DMS 273 (cell line): Measurements from ENCODE around the gene MGST3.
A peak's percentile ranks its signal among the peaks of the same experiment; 100 is the strongest.
"Not testable (repeated sequence)": the region's sequence is repeated elsewhere in the genome, so short reads cannot be mapped to it uniquely, and the experiment has no call there.

Source experiments
- DNase-seq: peaks from one replicate; lab custom pipeline; 2025; ENCODE audit not compliant: unreplicated experiment; lab: John Stamatoyannopoulos, UW

Gene MGST3

GRCh38 chr1:165650981-165651625 is 20.1 kb downstream of the MGST3 start:
- no peak for DNase-seq

DNA sequence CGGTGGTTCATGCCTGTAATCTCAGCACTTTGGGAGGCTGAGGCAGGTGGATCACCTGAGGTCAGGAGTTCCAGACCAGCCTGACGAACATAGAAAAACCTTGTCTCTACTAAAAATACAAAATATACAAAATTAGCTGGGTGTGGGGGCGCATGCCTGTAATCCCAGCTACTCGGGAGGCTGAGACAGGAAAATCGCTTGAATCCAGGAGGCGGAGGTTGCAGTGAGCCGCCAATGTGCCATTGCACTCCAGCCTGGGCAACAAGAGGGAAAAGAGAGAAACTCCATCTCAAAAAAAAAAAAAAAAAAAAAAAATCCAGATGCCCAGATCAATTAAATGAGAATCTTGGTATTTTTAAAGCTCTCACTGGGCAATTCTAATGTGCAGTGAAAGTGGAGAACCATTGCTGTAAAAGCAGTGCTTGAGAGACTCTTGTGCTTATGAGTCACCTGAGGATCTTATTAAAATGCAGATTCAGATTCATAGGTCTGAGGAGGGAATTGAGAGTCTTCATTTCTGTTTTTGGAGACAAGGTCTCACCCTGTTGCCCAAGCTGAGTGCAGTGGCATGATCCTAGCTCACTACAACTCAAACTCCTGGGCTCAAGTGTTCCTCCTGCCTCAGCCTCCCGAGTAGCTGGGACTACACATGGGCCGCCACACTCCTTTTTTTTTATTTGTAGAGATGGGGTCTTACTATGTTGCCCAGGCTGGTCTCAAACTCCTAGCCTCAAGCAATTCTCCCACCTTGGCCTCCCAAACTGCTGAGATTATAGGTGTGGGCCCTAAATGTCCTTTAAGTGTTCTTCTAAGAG is 27.9 kb downstream of the MGST3 start:
- DNase-seq, result not testable (repeated sequence)

DNA sequence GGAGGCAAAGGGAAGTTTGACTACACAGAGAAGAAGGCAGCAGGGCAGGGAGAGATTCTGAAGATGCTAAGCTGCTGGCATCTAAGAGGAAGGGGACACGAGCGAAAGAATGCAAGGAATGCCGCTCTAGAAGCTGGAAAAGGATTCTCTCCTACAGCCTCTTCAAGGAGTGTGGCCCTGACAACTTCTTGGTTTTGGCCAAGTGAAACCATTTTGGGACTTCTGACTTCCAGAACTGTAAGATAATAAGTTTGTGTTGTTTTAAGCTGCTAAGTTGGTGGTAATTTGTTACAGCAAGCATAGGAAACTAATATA is 28.5 kb downstream of the MGST3 start:
- no peak for DNase-seq

DNA sequence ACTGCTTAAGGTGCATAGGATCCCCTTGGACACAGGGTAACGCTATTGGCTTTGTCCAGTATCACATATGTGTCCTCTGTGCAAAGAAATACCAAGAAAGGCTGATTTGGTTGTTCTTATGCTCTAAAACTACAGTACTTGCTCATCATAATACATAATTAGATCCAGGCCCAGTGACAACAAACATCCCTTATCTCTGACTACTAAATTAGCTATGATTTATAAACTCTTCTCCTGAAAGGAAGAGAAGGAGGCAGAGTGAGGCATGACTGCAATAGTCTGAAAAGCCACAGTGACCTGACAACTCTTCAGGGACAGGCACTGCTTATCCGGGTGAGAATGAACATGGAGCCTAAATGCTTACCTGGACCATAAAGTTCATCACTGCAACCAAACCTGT is 30.7 kb downstream of the MGST3 start:
- DNase-seq, result no peak

GRCh38 chr1:165662186-165662585 is 31.2 kb downstream of the MGST3 start:
- no peak for DNase-seq

- no peak for DNase-seq
Observed at GRCh38 chr1:165666152-165666825, 35.3 kb downstream of the MGST3 start.

DNA sequence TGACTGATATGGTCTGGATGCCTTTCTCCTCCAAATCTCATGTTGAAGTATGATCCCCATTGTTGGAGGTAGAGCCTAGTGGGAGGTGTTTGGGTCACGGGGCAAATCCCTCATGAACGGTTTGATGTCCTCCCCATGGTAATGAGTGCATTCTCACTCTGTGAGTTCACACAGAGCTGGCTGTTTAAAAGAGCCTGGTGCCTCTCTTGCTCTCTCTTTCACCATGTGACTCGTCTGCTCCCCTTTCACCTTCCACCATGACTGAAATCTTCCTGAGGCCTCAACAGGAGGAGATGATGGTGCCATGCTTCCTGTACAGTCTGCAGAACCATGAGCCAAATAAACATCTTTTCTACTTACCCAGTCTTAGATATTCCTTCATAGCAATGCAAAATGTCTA is 37.1 kb downstream of the MGST3 start:
- DNase-seq, result no peak

DNA sequence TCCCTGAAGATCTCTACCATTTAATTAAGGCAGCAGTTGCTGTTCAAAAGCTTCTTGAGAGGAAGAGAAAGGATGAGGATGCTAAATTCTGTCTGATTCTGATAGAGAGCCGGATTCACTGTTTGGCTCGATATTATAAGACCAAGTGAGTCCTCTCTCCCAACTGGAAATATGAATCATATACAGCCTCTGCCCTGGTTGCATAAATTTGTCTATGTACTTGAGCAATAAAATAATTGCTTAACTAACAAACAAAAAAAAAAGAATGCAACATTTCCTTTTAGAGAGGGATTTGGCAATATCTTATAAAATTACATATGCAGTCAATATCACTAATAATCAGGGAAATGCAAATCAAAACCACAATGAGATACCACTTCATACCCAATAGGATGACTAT is 40.5 kb downstream of the MGST3 start:
- no peak for DNase-seq

GRCh38 chr1:165674599-165674998 is 43.6 kb downstream of the MGST3 start:
- no peak for DNase-seq

DNA sequence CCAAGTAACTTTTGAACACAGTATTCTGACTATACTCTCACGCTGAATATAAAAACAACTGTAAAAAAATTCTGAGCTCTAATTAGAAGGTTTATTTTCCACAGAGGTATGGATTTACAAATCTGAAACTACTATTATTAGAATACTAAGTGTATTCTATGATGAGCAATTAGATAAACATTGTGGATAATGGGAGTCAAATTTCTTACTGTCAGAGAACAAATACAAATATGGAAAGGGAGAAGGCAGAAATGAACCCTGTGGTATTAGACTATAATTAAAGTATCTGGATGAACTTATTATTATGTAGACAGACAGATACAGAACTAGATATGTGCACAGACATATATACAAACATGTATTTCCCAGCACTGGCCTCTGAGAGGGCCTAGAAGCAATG is 44.8 kb downstream of the MGST3 start:
- no peak for DNase-seq

- no peak for DNase-seq
Observed at GRCh38 chr1:165678509-165678908, 47.5 kb downstream of the MGST3 start.

DNA sequence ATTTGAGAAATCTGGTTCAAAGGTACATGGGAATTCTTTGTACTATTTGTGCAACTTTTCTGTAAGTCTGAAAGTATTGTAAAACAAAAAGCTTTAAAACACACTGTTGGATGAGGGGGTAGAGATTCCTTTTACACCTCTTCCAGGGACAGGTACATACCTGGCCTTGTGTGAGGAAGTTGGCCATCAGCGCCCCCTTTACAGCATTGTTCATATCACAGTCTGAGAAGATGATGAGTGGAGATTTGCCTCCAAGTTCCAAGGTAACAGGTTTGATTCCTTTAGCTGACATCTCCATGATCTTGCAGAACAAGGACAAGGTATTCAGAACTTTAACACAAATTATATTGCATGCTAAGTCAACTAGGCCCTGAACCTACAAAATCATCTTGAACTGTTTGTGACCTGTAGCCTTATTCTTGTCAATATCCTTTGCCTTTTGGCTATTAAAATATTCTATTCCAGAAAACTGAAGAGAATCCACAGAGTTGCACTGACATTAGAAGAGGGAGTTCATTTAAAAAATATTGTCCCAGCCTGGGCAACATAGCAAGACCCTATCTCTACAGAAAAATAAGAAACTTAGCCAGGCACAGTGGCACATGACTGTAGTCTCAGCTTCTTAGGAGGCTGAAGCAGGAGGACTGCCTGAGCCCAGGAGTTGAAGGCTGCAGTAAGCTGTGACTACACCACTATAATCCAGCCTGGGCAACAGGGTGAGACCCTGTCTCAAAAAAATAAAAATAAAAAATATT is 48.4 kb downstream of the MGST3 start:
- DNase-seq, result no peak

GRCh38 chr1:165680303-165680702 is 49.3 kb downstream of the MGST3 start:
- no peak for DNase-seq

GRCh38 chr1:165680773-165681172 is 49.7 kb downstream of the MGST3 start:
- not testable (repeated sequence) for DNase-seq

DNA sequence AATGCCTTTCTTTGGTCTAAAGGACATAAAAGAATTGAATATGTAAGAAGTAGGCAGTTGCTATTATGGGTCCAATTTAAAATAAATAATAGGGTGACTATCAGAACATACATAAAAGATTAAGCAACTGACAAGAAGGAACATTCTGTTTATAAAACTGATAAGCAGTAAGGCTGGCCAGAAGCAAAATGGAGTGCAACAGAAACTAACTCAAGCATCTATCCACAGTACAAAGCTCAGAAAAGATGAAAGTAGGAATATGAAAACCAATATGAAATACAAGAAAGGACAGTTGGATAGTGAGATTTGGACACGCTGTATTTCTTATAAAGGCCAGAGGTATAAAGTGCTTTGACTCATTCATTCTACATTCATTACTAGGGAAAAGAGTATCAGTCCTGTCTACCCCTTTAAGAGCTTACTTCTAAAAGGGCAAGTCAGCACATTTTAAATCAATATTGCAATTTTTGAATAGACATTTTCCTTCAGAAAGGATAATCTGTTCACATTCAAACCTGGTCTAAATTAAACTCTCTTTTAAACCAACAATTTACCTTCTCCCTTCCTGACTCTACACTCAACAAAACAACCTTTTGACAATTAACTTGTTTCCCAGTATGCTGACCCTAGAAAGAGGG is 52.9 kb downstream of the MGST3 start:
- no peak for DNase-seq

DNA sequence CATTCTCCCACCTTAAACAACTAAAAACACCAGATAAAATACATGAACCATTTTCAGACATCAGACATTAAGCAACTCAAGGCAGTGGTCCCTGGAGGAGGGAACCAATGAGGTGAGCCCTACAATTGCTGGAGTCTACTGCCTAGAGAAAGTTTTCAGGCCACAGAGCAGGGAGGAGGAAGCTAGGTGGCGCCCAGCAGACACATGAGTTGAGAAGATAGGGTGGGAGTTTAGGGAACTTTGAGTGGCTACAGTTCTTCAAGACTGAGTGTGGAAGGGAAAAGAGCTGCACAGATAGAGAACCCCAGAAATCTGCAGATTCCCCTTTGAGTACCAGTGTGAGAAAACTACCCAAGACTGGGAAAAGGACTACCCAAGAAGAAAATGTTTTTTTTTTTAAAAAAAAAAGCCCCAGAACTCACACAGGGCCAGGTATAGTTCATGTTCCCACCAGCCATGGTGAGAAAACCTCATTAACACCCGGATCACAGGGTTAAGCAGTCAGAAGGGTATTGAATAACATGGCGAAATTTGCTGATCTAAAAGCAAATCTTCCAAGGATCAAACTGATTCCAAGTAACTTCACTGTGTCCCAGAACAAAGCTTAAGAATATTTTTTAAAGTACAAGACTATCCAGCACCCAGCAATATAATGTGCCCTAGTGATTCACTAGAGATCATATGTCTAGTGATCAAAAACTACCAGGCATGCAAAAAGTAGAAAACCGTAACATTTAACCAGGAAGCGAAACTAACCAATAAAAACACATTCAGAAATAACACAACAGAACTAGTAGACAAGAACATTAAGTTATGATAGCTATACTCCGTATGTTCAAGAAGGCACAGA is 55.3 kb downstream of the MGST3 start:
- DNase-seq, result no peak

GRCh38 chr1:165686971-165687433 is 56.0 kb downstream of the MGST3 start:
- DNase-seq, result no peak

DNA sequence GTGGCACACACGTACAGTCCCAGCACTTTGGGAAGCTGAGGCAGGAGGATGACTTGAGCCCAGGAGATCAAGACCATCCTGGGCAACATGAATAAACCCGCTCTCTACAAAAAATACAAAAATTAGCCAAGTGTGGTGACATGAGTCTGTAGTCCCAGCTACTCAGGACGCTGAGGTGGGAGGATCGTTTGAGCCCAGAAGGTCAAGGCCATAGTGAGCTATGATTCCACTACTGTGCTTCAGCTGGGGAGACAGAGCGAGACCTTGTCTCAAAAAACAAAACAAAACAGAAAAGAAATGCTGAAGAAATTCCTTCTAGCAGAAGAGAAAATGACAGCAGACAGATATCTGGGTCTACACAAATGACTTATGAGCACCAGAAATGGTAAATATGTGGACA is 57.0 kb downstream of the MGST3 start:
- no peak for DNase-seq

DNA sequence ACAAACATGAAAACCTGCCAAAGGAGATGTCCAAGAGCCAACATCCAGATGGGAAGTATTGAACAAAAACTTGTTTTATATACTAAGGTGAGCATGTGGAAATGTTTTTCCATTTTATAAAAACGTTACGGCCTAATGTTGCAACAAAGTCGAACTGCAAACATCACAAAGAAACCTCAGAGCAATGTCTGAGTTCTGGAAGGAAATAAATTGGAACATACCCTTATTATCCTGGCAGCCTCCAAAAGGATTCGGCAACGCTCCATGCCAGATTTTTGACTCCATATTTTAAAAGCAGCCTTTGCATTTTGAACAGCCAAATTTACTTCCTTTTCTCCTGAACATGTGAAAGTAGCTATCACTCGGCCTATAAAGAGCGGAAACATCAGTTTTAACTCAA is 64.0 kb downstream of the MGST3 start:
- no peak for DNase-seq

DNA sequence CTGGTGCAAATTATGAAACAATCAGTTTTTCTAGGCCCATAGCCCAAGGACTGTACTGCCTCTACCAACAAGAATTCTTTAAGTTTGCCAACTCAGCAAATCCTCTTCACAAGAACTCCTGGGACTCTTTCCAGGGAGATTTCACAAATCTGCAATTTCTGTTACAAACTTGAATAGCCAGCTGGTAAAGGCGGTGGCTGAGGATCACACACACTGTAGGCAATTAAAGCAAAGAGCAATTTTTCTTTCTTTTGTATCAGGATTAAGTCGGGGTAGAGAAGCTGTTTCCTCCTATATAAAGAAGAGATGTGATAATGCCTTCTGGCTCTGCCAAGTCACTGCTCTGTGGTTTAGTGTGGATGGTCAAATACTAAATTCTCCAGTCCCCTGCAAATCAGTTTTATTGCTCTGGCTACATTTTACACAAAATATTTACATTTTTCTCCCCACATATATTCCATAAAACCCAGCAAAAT is 65.6 kb downstream of the MGST3 start:
- DNase-seq, result peak; percentile 20
